ENCODE results near the gene MED13L. TPM values are rescaled to one million over a fixed set of nuclear protein-coding genes. Genes with fewer than 3 reads are reported as not detected.

MED13L gene
- total RNA-seq, 2 experiments from 2014 or later = 25.7 to 40.1 TPM

DNA sequence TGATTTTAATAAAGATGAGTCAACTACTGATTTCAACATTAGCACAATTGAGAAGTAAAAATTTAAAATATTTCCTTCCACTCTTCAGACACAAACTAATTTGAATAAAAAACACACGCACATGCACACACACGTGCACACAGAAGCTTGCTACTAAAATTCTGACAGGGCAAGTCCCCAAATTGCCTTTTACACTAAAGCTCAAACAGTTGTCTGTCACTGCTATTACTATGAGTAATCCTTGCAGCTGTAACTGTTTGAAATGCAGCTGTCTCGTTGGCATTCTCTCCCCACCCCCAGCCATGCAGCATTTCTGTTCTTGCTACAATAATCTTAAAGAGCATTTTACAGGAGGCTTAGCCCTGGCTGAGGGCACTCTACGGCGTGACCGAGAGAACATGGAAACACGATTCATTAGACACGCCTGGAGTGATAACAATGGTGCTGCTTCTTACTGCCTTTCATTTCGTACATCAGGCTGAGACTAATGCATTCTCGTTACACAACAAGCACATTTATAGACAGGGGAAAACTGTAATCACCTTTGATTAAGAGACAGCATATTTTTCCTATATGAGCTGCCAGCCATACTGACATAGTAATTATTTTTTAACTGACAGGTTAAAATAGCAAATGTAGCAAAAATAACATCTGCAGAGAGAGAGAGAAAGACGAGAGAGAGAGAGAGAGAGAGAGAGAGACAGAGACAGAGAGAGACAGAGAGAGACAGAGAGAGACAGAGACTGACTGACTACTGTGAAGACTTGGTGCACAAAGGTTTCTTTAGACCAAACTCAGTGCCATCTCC is 153.8 kb downstream of the MED13L start:
- BruUV-seq (replicated peaks) = no TSS peak
- Histone ChIP-seq H3K9me3 (ENCODE audit: low read length) (no peaks in the 10 kb centered on the region), H3K4me2 (ENCODE audit: low read length) (peak overlapping the region; percentile 8; the same call in 1 of the 2 replicates), H3K9me2 (ENCODE audit: insufficient read depth, low read length) (no peaks in the 10 kb centered on the region), H4K20me1 (ENCODE audit: insufficient read depth, low read length) (peaks cover 36% of the 10 kb centered on the region), H3K79me2 (ENCODE audit: insufficient read depth, low read depth, low read length) (no peaks in the 10 kb centered on the region), H3K4me3 (ENCODE audit: low read depth, low read length, poor library complexity, severe bottlenecking) (no peak overlapping the region), H2AFZ (ENCODE audit: low read length) (no peak overlapping the region), H3K27ac (ENCODE audit: low read depth, low read length, poor library complexity, severe bottlenecking) (no peak overlapping the region), H3K4me1 (ENCODE audit: insufficient read depth, low read length, poor library complexity, severe bottlenecking) (peaks cover 4% of the 10 kb centered on the region), H3K36me3 (ENCODE audit: insufficient read depth, low read length) (no peaks in the 10 kb centered on the region)
- intact Hi-C loops (cut with micrococcal nuclease; ENCODE audit: unreplicated experiment) = no loop called here
- POLR2A ChIA-PET = interaction anchor here (0.6 to 1.0 kb wide), 3 partner anchors 17 to 476 kb away, joined by 3 to 4 read pairs (median 4); no protein-coding TSS in a partner anchor
- peak; percentile 19 for DNase-seq (ENCODE audit: low spot score)
- no peak for TF ChIP-seq EZH2phosphoT487 (IDR thresholded peaks at IDR 0.05; ENCODE audit: borderline replicate concordance, low read depth, low read length)
- no peak for TF ChIP-seq CTCF (conservative IDR thresholded peaks at IDR 0.05; ENCODE audit: low read length)
- CTCF ChIA-PET (ENCODE audit: unreplicated experiment) = interaction anchor here (0.6 kb wide), 1 partner anchor 431 kb away, joined by 3 read pairs; no protein-coding TSS in a partner anchor

GRCh38 chr12:116122628-116123027 is 154.9 kb downstream of the MED13L start:
- peaks cover 4% of the 10 kb centered on the region for H3K4me1 ChIP-seq (ENCODE audit: insufficient read depth, low read length, poor library complexity, severe bottlenecking)
- CTCF ChIA-PET (ENCODE audit: unreplicated experiment) = no interaction called here

More at GRCh38 chr12:116122628-116123027, 154.9 kb downstream of the MED13L start:
- H3K4me3 ChIP-seq (ENCODE audit: low read depth, low read length, poor library complexity, severe bottlenecking) = no peak overlapping the region
- intact Hi-C loops (cut with micrococcal nuclease; ENCODE audit: unreplicated experiment) = no loop called here
- TF ChIP-seq CTCF (conservative IDR thresholded peaks at IDR 0.05; ENCODE audit: low read length) (no peak), EZH2phosphoT487 (IDR thresholded peaks at IDR 0.05; ENCODE audit: borderline replicate concordance, low read depth, low read length) (no peak)
- POLR2A ChIA-PET = interaction anchor here (0.6 to 1.0 kb wide), 3 partner anchors 13 to 119 kb away, joined by 3 to 4 read pairs (median 3); no protein-coding TSS in a partner anchor
- H3K36me3 ChIP-seq (ENCODE audit: insufficient read depth, low read length) = no peaks in the 10 kb centered on the region
- H3K9me2 ChIP-seq (ENCODE audit: insufficient read depth, low read length) = no peaks in the 10 kb centered on the region
- H3K9me3 ChIP-seq (ENCODE audit: low read length) = no peaks in the 10 kb centered on the region
- DNase-seq (ENCODE audit: low spot score) = no peak
- no TSS peak for BruUV-seq (replicated peaks)
- no peak overlapping the region for H3K4me2 ChIP-seq (ENCODE audit: low read length)
- H3K27ac ChIP-seq (ENCODE audit: low read depth, low read length, poor library complexity, severe bottlenecking) = no peak overlapping the region
- no peaks in the 10 kb centered on the region for H3K79me2 ChIP-seq (ENCODE audit: insufficient read depth, low read depth, low read length)
- H2AFZ ChIP-seq (ENCODE audit: low read length) = no peak overlapping the region
- H4K20me1 ChIP-seq (ENCODE audit: insufficient read depth, low read length) = peaks cover 29% of the 10 kb centered on the region

Data from OCI-LY7 (cell line).